Endometrium (tissue), 2 donors: Measurements from ENCODE around the gene FAM83D.

ENCODE experiments used
- FAIRE-seq: peaks from 2 replicates; lab custom pipeline; 2012; peaks lifted over from hg19 to GRCh38; lab: Jason Lieb, UNC
- donor health status: control.
- donor health status: control.

The FAM83D gene

DNA sequence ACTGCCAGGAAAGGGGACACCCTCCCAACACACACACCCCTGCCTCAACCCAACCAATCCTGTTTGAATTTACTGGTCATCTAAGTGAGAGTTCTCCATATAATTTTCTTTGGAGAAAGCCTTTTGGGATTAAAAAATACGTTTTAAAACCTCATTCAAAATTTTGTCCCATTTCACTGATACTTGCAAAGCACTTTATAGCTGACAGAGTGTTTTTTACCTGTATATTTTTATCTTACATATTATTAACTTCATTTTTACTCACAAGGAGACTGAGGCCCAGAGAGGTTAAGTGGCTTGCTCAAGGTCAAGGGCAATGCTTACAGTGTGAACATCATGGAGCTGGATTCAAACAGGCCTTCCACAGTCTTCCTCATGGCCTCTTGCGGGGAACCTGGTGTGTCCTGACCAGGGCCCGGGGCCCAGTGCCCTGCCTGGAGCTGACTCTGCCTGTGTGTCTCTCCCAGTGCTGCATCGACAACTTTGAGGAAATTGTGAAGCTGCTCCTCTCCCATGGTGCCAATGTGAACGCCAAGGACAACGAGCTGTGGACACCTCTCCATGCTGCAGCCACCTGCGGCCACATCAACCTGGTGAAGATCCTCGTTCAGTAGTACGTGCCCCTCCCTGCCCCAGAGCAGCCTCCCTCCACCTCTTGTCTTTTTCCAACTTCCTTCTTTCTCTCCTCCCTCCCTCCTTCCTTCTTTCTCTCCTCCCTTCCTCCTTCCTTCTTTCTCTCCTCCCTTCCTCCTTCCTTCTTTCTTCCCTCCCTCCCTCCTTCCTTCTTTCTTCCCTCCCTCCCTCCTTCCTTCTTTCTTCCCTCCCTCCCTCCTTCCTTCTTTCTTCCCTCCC lies 30.9 kb upstream of the FAM83D start:
- FAIRE-seq, result no peak

DNA sequence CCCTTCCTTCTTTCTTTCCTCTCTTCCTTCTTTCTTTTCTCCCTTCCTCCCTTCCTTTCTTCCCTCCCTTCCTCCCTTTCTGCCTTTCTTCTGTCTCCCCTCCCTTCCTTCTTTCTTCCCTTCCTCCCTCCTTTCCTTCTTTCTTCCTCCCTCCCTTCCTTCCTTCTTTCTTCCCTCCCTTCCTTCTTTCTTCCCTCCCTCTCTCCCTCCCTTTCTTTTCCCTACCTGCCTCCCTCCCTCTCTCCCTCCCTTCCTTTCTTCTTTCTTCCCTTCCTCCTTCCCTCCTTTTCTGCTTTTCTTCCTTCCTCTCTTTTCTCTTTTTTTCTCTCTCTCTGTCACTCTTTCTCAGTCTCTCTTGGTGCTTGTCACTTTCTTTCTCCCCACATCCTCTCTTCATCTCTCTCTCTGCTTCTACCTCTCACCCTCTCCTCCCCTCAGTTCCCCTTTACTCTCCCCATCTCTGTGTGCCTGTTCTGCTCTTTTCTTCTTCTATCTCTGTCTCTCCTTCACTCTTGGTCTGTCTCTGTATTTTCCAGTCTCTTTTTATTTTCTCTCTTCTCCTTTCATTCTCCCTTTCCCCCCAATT lies 30.1 kb upstream of the FAM83D start:
- FAIRE-seq, result no peak

DNA sequence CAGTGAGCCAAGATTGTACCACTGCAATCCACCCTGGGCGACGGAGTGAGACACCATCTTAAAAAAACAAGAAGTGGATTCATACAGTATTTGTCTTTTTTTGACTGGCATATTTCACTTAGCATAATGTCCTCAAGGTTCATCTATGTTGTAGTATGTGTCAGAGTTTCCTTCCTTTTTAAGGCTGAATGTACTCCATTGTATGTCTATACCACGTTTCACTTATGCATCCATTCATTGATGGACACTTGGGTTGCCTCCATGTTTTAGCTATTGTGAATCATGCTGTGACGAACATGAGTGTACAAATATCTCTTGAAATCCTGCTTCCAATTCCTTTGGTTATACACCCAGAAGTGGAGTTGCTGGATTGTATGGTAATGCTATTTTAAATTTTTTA lies 28.9 kb upstream of the FAM83D start:
- no peak for FAIRE-seq

DNA sequence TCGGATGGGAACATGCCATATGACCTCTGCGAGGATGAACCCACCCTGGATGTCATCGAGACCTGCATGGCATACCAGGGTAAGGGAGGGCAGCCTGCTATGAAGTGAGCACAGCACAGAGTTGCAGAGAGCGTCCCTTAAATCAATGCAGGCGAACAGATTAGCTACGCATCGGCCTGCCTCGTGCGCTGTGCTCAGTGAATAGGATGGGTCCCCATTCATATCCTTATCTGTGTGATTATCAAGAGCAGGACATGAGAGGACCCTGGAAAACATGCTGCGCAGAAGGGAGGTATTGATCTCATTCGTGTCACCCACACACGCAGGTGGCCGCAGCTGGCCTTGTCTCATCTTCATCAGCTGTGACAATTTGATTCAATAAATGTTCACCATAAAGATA lies 25.6 kb upstream of the FAM83D start:
- no peak for FAIRE-seq

DNA sequence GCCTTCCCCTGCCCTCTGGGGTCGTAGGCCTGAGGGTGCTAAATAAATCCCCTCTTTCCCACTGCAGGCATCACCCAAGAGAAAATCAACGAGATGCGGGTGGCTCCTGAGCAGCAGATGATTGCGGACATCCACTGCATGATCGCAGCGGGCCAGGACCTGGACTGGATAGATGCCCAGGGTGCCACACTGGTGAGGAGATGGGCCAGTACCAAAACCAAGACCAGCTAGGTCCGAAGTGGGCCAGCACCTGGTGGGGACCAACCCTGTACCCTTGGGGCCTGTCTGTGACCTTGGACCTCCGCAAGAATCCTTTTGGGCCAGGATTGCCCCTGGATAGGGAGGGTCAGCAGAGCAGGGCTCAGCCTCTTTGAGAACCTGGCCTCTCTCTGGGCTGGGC lies 23.6 kb upstream of the FAM83D start:
- no peak for FAIRE-seq

DNA sequence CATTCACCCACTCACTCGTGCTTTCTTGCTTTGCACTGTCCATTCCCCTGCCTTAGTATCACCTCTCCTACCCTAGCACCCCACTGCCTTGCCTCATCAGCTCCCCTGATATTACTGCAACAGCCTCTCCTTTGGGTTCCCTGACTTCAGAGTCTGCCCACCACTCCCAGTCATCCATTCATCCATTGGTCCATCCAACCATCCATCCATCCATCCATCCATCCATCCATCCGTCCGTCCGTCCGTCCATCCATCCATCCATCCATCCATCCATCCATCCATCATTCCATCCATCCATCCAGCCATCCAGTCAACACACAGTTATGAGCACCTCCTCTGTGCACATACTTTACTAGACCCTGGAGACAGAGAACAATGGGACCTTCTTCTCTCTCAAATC lies 22.9 kb upstream of the FAM83D start:
- FAIRE-seq, result no peak

DNA sequence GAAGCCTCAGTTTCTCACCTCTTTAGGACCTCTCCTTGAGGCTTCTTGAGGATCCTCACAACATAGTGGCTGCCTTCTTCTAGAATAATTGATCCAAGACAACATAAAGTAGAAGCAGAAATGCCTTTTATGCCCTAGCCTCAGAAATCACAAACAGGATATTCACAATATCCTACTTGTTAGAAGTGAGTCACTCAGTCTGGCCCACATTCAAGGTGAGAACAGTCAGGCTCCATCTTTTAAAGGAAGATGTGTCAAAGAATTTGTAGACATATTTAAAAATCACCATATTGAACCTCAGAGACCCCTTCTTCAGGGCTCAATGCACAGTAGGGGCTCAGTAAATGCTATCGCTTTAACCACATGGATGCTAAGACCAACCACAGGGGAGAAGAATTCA lies 20.8 kb upstream of the FAM83D start:
- no peak for FAIRE-seq

DNA sequence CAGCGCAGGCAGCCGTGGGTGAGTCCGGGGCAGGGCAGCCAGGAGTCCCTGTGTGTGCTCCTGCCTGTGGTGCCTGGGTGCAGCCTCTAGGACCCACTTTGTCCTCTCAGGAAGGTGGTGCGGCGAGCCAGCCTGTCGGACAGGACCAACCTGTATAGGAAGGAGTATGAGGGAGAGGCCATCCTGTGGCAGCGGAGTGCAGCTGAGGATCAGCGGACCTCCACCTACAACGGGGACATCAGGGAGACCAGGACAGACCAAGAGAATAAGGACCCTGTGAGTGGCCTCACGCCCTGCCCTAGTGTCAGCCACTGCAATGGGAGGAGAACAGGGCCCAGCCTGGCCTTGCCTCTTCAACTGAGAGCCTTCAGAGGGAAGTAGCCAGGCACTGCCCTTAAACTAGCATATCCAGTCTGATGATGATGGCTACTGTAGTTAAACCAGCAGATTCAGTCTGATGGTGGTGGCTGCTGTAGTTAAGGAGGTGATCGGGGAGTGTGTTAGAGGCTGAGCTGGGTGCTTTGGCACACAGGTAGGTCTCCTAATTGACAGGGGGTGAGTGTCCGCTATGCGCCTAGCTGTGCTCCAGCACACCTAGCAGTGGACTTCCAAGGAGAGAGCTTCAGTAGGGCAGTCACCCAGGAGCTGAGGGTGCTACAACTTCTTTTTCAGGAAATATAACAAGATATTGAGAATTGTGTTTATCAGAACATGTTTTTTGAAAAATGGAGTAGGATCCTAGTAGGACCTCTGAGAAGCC lies 18.1 kb upstream of the FAM83D start:
- FAIRE-seq, result no peak

DNA sequence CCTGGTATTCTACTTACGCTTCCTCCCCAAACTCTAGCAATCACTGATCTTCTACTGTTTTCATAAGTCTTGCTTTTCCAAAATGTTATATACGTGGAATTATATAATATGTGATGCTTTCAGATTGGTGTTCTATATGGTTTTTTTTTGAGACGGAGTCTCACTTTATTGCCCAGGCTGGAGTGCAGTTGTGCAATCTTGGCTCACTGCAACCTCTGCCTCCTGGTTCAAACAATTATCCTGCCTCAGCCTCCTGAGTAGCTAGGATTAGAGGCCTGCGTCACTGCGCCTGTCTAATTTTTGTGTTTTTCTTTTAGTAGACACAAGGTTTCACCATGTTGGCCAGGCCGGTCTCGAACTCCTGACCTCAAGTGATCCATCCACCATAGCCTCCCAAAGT lies 10.9 kb upstream of the FAM83D start:
- FAIRE-seq, result no peak

DNA sequence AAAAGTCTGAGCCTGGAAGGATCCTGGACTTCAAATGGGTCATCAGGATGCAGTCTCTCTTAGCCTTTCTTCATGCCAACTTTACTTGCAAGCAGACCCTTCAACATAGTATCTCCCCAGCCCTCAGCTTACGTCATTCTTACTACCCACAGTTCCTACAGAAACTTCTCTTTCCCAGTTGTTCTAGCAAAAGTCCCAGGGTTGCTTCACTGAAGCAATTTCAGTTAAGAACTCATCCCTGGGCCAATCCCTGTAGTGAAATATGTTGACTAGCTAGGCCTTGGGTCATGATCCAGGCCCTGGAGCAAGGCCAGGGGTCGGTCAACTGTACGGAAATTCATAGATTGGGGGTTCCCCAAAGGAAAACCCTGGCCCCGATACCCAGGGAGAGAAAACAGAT lies 8.6 kb upstream of the FAM83D start:
- FAIRE-seq, result no peak

DNA sequence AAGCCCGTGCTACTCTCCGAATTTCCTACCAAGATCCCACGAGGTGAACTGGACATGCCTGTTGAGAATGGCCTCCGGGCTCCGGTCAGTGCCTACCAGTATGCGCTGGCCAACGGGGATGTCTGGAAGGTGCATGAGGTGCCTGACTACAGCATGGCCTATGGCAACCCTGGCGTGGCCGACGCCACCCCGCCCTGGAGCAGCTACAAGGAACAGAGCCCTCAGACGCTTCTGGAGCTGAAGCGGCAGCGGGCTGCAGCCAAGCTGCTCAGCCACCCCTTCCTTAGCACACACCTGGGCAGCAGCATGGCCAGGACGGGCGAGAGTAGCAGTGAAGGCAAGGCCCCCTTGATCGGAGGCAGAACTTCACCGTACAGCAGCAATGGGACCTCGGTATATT lies 8.0 kb upstream of the FAM83D start:
- no peak for FAIRE-seq

DNA sequence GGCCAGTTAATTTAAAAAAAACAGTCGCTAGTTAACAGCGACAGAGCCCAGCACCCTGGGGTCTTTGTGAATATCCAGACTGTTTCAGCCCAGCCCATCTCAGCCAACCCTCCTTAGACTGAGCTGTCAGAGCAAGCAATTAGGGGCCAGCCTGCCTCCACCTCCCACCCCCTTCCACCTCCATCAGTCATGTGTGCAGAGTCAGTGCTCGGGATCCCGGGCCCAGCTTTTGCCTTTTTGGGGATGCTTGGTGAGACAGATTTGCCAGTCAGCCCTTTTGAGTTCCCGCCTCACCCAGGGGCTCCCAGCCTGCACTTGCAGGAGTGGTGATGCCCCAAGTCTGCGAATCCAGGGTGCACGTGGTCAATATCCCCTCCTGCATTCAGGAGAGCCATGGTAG lies 6.5 kb upstream of the FAM83D start:
- no peak for FAIRE-seq

DNA sequence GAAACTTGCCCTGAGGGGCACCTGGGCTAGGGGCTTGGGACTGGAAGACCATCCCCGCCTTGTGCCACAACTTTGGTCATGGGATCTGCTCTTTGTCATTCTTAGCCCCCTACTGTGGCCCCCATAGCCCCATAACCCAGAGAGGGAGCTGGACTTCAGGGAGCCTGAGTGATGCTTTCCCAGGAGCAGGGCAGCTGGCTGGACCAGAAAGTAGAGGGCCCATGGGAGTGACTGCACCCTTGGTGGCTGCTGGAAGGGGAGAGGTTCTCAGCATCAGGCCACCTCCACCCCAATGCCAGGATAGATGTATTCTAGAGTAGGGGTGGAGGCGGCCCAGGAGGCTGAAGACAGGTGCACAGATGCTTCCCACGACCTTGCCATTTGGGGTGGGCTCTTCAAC lies 5.8 kb upstream of the FAM83D start:
- FAIRE-seq, result no peak

DNA sequence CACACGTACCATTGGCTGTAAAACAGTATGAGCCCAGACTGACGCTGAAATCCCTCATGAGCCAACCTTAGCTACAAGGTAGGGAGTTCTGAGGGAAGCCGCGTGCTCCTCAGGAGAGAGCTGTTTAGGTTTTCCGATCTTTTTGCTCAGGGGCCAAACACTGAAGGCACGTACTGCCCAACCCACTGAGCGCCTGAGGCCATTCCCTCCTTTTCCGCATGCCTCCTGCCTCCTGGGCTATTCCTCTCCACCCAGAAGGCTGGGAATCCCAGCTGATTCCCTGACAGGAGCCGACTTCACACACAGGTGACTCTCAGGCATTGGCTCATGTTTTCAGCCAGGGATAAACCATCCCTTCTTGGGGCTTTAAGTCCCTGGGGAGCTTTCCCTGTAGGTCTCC lies 5.4 kb upstream of the FAM83D start:
- FAIRE-seq, result no peak

DNA sequence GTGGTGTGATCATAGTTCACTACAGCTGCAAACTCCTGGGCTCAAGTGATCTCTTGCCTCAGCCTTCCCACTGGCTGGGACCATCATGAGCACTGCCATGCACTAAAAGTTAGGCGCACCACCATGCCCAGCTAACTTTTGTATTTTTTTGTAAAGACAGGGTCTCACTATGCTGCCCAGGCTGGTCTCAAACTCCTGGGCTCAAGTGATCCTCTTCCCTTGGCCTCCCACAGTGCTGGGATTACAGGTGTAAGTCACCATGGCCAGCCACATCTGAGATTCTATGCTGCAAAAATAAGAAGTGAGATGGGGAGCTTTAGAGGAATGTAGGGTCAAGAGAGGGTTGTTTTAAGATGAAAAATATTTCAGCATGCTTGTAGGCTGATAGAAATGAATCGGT lies 1.5 kb upstream of the FAM83D start:
- no peak for FAIRE-seq

DNA sequence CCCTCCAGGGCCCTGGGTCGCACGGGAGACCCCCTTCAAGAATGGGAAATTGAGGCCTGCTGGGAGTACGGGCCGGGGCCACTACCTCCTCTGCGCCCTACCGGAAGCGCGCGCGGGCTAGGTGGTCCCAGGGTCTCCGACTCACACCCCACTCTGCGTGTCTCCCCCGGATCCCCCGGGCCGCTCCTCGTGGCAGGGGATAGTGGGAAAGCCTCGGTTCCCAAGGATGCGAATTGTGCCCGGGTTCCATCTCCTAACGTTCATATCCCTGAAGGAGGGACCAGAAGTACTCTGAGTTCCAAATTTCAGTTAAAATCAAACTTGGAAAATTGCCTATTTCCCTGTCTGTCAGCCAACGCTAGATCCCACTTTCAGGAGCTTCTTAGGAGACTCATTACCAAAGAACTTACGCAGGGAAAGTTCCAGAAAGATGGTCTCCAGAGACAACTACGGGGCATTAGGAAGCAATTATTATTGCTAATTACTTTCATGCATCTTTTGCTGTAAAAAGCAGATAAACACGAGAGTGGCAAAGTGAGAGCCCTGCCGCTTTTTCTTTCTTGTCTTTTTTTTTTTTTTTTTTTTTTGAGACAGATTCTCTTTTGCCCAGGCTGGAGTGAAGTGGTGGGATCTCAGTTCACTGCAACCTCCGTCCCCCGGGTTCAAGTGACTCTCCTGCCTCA lies 858 bp downstream of the FAM83D start:
- no peak for FAIRE-seq

DNA sequence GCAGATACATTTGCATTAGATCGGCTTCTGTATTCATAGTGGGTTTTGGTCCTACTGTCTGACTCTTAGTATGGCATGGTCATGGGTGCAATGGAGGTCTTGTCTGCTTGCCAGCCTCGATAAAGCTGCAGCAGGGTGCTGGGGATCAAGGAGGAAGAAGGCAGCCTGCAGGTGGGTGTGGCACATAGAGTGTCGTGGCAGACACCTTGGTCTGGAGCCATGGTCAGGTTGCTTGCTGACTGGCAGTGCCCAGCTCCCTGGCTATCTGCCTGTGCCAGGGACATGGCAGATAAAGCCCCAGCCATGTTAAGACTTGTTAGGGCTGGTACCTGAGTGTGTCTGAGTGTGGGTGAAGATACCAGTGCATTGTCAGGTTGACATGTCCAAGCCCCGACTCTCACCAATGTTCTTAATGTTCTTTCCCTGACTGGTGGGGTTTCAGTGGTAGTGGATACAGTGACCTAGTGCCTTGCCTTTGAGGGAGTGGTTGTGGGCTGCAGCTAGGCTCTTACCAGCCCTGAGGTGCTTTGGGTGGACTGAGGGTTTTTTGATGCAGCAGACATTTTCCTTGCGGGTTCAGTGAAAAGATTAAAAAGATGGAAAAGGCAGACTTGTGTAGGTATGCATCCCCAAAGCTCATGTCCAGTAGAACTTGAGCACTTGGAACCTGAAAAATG lies 1.8 kb downstream of the FAM83D start:
- FAIRE-seq, result no peak

DNA sequence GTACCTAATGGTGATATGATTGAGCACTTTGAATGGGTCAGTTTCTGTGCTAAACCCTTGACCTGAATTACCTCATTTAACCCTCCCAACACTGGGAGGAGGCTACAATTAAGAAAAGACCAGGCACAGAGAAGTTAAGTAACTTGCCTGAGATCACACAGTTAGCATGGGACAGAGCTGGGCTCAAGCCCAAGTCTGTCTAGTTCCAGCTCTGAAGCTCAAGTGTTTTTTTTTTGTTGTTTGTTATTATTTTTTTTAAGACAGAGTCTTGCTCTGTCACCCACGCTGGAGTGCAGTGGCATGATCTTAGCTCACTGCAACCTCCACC lies 4.0 kb downstream of the FAM83D start:
- FAIRE-seq, result no peak

DNA sequence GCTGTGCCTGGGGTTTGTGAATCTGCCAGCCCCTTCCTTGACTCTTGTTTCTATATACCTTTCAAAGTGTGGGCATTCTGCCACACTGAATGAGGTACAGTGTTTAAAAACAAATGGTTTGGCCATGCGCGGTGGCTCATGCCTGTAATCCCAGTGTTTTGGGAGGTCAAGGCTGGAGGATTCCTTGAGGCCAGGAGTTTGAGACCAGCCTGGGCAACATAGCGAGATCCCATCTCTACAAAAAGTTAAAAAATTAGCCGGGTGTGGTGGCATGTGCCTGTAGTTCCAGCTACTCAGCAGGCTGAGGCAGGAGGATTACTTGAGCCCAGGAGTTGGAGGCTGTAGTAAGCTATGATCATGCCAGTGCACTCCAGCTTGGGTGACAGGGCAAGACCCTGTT lies 5.8 kb downstream of the FAM83D start:
- no peak for FAIRE-seq

DNA sequence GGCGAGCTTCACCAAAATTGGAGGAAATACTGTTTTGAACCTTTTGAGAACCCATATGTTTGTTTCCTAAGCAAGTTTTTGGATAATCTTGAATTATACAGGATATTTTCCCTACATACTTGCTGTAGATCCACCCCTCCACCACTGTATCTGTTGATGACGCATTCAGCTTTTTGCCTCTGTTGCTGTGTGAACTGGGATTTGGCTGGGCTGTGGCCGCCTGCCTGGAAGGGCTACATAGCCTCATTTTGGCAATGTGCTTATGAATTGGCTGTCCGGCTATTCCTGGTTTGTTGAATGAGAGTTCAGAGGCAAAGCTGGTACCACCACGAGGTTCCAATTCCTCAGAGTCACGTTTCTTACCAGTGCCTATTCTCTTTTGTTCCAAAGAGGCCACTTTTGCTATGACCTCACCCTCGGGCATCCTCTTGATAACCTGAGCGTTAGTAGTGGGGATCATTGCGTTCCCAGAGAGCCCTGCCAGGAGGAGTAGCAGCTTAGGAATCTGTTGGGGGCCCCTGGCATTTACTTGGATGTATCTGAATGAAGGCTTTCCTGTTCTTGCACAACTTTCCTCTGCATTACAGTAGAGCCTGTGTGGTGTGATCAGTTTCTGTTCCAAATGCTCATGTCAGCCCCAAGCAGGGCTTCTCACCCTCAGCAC lies 6.4 kb downstream of the FAM83D start:
- no peak for FAIRE-seq

DNA sequence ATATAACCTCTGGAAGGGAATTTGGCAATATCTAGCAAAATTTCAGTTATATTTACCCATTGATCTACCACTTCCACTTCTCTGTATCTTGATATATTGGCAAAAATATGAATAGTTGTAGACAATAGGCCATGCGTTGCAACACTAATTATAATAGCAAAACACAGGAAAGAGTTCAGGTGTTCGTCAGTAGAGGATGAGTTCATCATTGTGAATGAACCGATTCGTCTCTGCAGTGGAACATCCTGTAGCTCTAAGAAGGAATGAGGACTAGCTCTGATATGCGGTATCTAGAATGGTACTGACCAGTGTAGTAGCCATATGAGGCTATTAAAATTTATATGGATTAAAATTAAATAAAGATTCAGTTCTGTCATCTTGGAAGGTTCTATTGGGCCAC lies 8.3 kb downstream of the FAM83D start:
- FAIRE-seq, result no peak

DNA sequence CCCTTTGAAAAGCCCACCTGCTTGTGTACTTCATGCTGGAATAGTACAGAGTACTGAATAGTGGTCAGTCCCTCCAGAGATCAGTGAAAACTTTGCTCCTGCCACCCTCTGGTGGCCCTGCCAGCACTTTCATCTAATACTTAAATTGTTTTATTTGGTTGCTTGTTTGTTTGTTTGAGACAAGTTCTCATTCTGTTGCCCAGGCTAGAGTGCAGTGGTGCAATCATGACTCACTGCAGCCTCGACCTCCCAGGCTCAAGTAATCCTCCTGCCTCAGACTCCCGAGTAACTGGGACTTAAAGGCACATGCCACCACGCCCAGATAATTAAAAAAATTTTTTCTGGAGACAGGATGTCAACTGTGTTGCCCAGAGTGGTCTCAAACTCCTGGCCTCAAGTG lies 9.1 kb downstream of the FAM83D start:
- no peak for FAIRE-seq
